PFSK-1 (cell line): ENCODE results near the gene F7.

Source experiments
- FOXP2 ChIP-seq: optimal IDR thresholded peaks from 2 replicates; pipeline ENCODE3; 2011; ENCODE audit warnings: borderline replicate concordance, control low read depth, inconsistent platforms; ENCODE audit not compliant: insufficient read depth; ENCODE audit errors: extremely low read length, extremely low read depth
- POLR2AphosphoS5 ChIP-seq: IDR thresholded peaks from 2 replicates; pipeline ENCODE4 v1.6.1; 2012; ENCODE audit warnings: low read depth, mild to moderate bottlenecking, control low read depth, low read length, moderate library complexity
- SIN3A ChIP-seq: IDR thresholded peaks from 2 replicates; pipeline ENCODE4 v1.6.1; 2012; ENCODE audit warnings: mild to moderate bottlenecking, low read length, moderate library complexity, borderline replicate concordance; ENCODE audit not compliant: insufficient read depth
- TAF1 ChIP-seq: IDR thresholded peaks from 2 replicates; pipeline ENCODE4 v1.6.1; 2012; ENCODE audit warnings: low read length, control low read depth, borderline replicate concordance; ENCODE audit not compliant: insufficient read depth
- TF ChIP-seq, protein P1 (sequence below), 2 experiments: IDR thresholded peaks; 2 replicates each; pipeline versions ENCODE4 v1.6.1 to v1.8.0; 2011 to 2012; ENCODE audit warnings: low read depth in 2 of 2, low read length in 2 of 2, control low read depth in 1 of 2, inconsistent platforms in 1 of 2, mild to moderate bottlenecking in 1 of 2, moderate library complexity in 1 of 2; ENCODE audit not compliant: insufficient read depth in 1 of 2

DNA sequence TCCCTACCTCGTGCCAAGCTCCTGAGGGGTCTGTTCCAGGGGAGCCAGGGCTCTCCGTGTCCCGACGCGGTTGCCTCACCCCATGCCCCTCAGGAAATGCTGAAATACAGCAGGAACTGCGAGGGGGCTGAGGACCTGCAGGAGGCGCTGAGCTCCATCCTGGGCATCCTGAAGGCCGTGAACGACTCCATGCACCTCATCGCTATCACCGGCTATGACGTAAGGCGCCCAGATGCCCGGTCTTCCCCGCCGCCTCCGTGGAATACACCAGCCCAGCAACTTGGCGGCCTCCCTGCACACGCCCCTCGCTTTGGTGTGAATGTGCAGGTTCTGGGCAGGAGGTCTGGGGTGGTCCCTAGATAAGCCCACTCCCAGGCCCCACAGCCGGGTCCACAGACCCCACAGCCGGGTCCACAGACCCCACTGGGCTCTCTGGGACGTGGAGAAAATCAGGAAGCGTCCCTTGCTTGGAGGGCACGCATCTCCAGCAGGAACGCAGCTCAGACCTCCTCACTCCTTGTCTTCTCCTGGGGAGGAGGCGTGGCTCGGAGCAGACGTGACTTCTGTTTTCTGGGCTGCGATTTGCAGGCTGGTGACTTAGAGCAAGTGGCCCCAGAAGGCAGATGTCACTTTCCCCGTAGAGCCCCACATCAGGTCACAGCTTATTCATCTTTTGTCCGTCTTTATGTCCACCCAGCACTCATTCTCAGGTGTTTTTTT, 19.4 kb upstream of the F7 start:
- no peak for TF ChIP-seq POLR2AphosphoS5
- TF ChIP-seq TAF1 = no peak
- TF ChIP-seq, protein P1, sequence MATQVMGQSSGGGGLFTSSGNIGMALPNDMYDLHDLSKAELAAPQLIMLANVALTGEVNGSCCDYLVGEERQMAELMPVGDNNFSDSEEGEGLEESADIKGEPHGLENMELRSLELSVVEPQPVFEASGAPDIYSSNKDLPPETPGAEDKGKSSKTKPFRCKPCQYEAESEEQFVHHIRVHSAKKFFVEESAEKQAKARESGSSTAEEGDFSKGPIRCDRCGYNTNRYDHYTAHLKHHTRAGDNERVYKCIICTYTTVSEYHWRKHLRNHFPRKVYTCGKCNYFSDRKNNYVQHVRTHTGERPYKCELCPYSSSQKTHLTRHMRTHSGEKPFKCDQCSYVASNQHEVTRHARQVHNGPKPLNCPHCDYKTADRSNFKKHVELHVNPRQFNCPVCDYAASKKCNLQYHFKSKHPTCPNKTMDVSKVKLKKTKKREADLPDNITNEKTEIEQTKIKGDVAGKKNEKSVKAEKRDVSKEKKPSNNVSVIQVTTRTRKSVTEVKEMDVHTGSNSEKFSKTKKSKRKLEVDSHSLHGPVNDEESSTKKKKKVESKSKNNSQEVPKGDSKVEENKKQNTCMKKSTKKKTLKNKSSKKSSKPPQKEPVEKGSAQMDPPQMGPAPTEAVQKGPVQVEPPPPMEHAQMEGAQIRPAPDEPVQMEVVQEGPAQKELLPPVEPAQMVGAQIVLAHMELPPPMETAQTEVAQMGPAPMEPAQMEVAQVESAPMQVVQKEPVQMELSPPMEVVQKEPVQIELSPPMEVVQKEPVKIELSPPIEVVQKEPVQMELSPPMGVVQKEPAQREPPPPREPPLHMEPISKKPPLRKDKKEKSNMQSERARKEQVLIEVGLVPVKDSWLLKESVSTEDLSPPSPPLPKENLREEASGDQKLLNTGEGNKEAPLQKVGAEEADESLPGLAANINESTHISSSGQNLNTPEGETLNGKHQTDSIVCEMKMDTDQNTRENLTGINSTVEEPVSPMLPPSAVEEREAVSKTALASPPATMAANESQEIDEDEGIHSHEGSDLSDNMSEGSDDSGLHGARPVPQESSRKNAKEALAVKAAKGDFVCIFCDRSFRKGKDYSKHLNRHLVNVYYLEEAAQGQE (IDR thresholded peaks at IDR 0.05; ENCODE audit: insufficient read depth in 1 of 2, low read depth in 2 of 2, low read length in 2 of 2) = no peak
- no peak for TF ChIP-seq SIN3A
- no peak for TF ChIP-seq FOXP2
